Neural progenitor cell (in vitro differentiated cells): Measurements from ENCODE around the gene PPFIA1.

Experiments used
- CTCF ChIP-seq: fragments of 200-600 bp; sonication (generic); IDR thresholded peaks from 2 replicates; pipeline ENCODE4 v1.5.1; 2017; ENCODE audit warnings: antibody characterized with exemption, mild to moderate bottlenecking
- EZH2 ChIP-seq: fragments of 200-600 bp; sonication (generic); IDR thresholded peaks from 2 replicates; pipeline ENCODE4 v1.6.1; 2017; ENCODE audit warnings: antibody characterized with exemption, mild to moderate bottlenecking, moderate library complexity

- no peak for TF ChIP-seq EZH2
- TF ChIP-seq CTCF: no peak
These were observed 55.9 kb downstream of the PPFIA1 start for GRCh38 chr11:70326365-70326811.
